Right renal cortex interstitium (tissue), 3 donors: ENCODE data around the gene ATF5. TPM values are rescaled to one million over a fixed set of nuclear protein-coding genes. Genes with fewer than 3 reads are reported as not detected.
"Not testable (repeated sequence)": the region's sequence is repeated elsewhere in the genome, so short reads cannot be mapped to it uniquely, and the experiment has no call there.

Source experiments
- DNase-seq, 3 donors: peaks; one replicate each; pipeline ENCODE4 v3.0.0-alpha.2; 2013; ENCODE audit warnings: low read depth in 3 of 3, low spot score in 2 of 3
- polyA plus RNA-seq, 3 donors: library from polyadenylated mRNA; unstranded; fragments of 120-200 nt; gene quantifications; one replicate each; pipeline ENCODE4 v1.2.1, GENCODE V29; 2013; ENCODE audit not compliant: insufficient read length in 3 of 3

The ATF5 gene
- polyA plus RNA-seq, 3 donors, result 19.7 to 20.8 (median 20.6) TPM

DNA sequence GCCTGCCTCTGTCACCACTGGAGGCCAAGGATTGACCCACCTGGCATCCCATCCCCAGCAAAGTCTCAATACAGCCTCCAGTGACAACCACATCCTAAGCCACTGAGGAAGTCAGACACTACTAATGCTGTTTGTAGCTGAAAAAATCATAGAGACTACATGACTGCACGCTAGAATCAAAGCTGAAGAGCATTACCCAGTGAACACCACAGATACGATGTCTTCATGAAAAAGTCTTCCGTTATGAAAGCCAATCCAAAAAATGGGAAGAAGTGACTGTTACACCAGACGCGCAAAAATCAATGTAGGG lies 11.4 kb downstream of the ATF5 start:
- no peak for DNase-seq

DNA sequence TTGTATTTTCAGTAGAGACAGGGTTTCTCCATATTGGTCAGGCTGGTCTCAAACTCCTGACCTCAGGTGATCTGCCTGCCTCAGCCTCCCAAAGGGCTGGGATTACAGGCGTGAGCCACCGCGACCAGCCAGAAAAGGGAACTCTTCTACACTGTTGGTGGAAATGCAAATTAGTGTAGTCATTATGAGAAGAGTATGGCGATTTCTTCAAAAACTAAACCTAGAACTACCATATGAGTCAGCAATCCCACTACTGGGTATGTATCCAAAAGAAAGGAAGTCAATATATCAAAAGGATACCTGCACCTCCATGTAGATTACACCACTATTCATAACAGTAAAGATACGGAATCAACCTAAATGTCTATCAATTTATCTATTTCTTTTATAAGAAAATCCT lies 15.6 kb downstream of the ATF5 start:
- not testable (repeated sequence) for DNase-seq

DNA sequence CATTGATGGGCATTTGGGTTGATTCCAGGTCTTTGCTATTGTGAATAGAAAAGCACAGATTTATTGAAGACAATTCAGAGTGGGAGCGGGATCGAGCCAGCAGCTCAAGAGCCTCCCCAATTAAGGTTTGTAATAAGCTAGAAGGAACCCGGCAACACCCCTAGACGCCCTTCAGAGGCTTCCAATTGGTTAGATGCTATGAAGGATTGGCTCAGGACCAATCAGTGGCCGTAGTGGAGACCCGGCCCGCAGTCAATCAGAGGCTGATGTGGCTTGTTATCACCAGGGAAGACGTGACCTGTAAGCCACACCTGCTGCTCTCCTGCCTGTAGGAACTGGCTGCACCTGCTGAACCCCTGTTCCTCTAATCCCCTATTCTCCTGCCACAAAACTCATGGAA lies 17.4 kb downstream of the ATF5 start:
- DNase-seq, result no peak

DNA sequence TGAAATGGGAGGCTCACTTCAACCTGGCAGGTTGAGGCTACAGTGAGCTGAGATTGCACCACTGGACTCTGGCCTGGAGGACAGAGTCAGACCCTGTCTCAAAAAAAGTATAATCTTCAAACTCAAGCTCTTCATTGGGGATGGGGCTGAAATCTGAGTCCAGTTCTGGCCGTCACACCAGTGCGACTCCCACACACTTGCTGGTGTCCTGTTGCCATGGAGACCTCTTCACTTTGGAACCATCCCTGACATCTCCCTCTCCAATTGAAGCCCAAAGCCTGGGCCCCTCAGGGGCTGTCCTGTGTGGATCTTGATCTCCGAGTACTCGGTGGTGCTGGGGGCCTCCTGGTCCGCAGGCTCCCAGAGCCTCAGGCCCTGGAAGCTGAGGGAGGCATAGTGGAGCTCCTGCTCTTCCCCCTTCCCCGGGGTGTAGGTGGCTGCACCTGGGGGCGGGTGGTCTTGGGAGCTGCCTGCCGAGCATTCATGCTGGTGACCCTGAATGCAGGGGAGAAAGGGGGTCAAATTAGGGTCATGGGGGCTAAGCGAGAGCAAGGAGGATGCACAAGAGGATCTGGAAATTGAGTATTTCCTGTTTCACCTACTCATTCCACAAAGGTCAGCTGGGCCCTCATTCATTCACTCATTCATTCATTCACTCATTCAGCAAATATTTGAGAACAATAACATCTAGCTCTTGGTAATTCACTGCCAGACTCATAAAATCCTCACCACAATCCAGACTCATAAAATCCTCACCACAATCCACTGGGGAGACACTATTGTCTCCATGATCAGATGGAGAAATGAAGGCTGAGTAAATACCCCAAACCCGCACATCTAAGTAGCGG lies 21.0 kb downstream of the ATF5 start:
- no peak for DNase-seq

DNA sequence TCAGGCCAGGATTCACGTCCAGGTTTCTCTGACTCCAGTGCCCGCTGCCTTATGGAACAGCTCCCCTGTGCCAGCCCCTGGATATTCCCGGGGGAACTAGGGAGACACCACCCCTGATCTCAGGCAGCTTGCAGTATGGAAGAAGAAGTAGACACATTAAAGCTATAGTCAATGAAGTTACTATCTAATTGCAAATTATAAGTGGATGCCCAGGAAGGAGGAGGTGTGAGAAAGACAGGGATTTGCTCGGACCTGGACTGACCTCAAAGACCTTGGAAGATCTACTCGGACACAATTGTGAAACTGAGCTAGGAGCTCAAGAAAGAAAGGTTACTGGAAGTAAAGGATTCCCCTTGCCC lies 21.6 kb downstream of the ATF5 start:
- DNase-seq, result no peak

DNA sequence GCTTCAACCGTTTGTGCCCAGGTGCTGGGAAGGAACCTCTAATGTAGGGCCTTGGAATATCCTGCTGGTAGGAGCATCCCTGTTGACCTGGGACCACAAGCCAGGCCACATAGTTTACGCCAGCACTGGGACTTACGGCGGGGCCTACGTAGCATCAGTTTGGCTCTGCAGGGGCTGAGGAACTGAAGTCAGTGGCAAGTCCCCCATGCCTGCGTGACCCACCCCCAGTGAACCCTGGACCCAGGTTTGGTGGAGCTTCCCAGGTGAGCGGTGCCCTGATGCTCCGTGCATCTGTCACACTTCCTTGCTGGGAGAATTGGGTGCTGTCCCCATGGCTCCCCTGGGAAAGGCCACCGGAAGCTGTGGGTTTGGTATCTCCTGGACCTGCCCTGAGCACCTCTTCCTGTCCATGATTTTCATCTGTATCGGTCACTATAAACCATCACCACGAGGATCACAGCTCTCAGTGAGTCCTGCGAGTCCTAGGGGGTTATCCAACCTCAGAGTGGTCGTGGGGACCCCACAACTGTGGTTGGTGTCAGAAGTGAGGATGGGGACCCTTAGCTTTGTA lies 22.0 kb downstream of the ATF5 start:
- no peak for DNase-seq

DNA sequence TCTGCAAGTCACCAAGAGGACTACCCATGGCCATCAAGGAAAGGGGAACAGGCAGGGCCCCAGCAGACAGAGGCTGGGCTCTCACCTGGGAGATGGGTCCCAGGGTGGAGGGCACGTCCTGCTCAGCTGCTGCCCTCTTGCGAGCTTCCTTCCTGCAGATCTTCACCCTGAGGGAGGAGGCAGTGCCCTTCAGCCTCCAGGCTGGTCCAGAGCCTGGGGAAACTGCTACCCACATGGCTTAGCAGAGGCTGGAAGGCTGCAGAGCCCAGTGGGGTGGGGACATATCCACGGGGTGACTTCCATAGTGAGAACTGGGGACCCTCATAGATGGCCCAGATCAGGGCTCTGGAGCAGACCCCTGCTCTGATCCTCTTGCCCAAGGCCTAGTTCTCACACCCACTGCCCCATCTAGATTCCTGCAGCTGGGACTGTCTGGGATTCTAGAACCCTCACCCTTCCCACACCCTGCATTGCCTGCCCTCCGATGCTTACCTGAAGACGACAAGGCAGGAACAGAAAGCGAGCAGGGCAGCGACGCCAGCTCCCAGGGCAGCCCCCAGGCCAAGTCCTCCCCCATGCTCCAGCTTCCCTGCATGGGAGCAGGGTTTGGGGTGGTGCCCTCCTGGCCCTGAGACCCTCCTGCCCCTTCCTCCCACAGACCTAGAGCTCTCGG lies 22.9 kb downstream of the ATF5 start:
- no peak for DNase-seq

DNA sequence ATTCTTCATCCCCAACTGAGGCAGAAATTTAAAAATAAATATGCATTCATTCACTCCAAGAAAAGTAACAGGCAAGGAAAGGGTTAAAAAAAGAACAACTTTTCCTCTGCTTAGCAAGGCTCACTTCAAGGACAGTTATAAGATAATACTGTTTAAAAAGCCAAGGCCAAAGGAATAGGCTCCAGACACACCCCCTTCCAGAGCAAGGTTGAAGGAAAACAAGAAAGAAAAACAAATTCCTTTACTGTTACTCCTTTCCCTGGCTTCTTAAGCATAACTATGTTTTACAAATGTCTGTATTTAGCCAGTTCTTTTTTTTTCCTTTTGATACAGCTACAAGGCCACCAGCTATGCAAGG lies 23.5 kb downstream of the ATF5 start:
- no peak for DNase-seq

DNA sequence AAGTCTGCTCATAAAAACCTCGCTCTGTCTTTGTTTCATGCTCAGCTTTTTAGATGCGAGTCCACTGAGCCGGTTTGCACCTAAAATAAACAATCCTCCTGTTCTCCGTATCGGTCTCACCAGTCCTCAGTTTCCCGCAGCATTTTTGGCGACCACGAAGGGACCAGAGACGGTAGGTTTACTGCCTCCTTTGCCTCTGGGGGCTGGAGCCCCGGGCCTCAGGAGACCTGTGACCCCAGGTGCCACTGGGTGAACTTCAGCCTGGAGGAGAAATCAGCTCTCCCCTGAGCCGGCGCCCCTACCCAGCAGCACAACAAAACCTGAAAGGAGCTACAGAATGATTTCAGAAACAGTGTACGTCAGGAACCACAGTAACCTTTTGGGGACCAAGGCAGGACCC lies 23.9 kb downstream of the ATF5 start:
- no peak for DNase-seq

DNA sequence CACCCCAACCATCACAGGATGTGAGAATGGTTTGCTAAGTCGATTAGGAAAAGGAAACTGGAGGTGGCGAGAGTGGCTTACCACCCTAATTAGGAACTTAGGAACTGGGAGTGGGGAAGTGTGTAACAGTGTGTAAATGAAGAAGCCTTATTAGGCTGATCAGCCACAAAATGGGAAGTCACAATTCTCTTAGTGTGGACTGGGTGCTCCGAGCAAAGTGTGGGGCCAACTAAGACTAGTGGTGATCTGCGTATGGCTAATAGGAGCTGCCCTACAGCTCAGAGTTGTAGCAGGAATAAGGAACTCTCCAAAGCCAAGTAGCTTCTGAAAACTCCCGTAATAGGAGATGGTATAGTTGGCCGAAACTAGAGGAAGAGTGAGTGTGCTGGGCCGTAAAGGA lies 24.4 kb downstream of the ATF5 start:
- DNase-seq, result no peak

DNA sequence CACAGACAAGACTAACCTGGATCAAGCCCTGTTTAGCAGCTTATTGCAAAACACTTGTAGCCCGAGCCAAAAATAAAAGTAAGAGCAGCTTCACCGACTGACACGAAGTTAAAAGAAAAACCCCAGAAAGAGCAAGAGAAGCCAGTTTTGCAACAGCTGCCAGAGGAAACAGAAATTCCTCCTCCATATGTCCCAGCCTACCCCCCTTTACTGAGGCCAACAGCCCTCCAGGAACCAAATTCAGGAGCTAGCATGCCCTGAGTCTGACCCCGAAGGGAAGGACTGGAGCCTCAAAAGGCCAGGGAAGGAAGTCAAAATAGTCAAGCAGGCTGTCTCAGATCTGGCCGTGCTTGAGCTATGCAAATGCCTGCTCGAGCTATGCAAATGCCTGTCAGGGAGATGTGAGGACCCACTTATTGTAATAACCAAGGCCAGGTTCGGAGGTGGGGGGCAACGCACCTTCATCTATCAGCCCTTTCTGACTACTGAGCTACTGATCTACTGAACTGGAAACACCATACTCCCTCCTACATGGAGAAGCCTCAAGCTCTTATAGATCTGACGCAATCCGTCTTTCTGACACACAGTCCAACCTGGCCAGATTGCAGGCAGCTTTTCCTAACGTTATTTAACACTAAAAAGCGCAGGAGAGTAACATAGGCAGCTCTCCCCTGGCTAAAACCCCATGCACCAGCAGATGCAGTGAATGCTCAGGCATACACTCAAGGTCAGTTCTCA lies 25.3 kb downstream of the ATF5 start:
- DNase-seq, result no peak

DNA sequence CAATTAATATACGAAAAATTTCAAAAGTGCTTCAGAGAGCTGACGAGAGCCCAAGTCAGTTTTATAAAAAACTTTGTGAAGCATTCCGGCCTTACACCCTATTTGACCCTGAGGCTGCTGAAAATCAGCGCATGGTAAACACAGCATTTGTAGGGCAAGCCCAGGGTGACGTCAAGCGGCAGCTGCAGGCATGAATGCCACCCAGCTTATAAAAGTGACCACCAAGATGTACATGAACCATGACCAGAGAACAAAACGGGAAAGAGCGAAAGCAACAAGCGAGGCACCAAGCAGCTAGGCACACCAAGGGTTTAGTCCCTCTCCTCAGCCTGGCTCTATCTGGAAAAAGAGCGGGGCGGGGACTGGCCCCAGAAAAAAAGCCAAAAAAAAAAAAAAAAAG lies 25.9 kb downstream of the ATF5 start:
- no peak for DNase-seq

DNA sequence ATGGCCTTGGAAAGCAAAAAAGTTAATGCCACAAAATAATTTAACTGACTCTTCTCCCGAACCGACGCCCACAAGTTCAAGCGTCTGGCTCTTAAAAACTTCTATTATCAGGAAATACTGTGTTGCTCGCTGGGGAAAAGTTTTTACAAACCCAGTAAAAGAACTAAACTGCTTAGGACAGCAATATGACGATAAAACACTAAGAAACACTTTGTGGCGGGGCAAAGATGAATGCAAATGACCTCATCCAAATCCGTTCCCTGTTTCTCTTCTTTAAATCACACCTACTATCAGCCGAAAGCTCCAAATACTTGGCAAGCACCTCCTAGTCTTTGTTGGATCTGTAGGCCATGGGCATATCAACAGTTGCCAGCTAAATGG lies 27.1 kb downstream of the ATF5 start:
- no peak for DNase-seq

DNA sequence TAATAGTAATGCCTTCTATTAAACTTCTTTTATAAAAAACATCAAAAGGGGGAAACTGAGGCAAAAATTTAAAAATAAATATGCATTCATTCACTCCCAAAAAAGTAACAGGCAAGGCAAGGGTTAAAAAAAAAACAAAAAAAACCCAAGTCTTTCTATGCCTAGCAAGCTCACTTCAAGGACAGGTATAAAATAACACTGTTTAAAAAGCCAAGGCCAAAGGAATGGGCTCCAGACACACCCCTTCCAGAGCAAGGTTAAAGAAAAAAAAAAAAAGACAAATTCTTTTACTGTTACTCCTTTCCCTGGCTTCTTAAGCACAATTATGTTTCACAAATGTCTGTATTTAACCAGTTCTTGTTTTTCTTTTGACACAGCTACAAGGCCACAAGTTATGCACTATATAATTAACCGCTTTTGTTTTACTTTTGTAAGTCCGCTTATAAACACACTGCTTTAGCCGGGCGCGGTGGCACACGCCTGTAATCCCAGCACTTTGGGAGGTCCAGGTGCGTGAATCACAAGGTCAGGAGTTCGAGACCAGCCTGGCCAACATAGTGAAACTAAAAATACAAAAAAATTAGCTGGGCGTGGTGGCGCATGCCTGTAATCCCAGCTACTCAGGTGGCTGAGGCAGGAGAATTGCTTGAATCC lies 28.4 kb downstream of the ATF5 start:
- no peak for DNase-seq

DNA sequence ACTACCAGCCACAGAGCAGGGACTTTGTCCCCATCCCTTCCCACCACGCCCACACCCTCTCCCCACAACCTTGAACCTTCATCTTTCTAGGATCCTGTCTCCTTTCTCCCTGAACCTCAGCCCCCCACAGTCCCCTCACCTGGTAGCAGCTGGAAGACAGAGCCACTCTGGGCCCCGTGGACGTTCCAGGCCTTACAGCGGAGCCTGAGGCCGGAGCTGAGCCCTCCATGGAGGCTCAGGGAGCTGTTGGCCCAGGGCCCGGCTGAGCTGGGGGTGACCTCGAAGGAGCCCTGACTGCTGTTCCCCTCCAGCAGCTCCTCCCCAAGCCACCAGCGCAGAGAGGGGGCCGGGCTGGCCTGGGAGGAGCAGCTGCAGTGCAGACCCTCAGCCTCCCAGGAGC lies 29.1 kb downstream of the ATF5 start:
- DNase-seq, result not testable (repeated sequence)

DNA sequence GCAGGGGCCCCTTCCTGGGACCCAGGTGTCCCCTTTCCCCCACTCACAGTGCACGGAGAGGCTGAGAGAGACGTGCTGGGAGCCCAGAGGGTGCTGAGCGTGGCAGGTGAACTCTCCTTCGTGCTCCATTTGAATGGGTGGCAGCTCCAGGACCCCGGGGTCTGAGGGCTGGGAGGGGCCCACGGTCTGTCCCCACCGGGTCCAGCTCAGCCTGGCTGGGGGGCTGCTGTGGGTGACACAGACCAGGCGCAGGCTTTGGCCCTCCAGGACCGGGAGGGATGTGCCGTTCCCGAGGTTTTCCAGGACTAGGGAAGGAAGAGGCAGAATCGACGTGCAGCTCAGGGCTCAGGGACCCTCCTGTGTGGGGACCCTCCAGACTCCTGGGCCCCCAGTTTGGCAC lies 29.6 kb downstream of the ATF5 start:
- DNase-seq, result not testable (repeated sequence)

DNA sequence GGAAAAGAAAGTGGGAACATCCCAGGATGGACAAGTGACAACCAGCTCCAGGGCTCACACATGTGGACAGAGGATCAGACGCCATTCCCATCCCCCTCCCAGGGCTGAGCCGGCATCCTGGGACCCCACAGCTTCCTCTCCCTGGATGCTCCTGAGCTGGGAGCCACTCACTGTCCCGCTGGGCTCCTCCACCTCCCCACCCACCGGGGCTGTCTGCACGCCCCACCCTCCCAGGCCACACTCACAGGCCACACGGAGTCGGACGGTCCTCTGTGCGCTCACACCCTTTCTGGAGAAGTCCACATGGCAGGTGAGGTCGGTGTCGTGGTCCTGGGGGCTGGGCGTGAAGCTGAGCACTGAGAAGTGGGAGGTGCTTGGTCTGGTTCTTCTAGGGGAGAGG lies 30.9 kb downstream of the ATF5 start:
- not testable (repeated sequence) for DNase-seq

DNA sequence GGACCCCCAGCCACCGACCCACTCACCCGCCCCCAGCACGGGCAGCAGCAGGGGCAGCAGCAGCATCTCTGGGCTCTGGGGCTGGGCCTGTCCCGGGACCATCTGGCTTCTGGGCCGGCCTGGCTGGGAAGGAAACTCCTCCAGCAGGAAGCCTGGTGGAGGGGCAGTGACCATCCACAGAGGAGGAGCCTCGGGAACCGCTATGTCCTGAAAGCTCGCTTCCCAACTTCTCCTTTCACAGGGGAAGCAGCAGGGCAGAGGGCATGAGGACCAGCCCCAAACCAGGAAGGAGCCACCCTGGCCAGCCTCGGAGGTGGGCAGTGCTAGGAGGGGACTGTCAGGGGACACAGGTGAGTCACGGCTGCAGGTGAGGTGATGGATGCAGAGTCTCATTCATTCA lies 32.0 kb downstream of the ATF5 start, which contains the start of gene SIGLEC11:
TSS of gene SIGLEC11 (minus strand) at position 193 of the 400 bp plus-strand sequence. CDS start at position 102, 91 bp downstream.
- DNase-seq, result not testable (repeated sequence)

DNA sequence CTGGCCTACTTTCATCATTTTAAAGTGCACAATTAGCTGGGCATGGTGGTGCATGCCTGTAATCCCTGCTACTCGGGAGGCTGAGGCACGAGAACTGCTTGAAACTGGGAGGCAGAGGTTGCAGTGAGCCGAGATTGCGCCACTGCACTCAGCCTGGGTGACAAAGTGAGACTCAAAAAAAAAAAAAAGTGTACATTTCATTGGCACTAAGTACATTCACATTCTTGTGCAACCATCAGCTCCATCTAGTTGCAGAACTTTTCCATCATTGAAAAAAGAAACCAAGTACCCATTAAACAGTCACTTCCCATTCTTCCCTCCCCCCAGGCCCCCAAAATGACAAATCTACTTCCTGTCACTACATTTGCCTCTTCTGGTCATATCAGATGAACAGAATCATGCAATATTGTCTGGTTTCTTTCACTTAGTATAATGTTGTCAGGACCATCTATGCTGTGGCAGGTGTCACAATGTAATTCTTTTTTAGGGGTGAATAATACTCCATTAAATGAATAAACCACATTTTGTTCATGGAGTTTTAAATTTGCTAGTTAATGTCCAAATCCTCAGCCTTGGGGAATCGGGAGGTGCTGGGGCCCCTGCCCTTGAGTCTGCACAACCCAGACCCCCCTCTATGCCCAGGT lies 39.4 kb downstream of the ATF5 start:
- no peak for DNase-seq

DNA sequence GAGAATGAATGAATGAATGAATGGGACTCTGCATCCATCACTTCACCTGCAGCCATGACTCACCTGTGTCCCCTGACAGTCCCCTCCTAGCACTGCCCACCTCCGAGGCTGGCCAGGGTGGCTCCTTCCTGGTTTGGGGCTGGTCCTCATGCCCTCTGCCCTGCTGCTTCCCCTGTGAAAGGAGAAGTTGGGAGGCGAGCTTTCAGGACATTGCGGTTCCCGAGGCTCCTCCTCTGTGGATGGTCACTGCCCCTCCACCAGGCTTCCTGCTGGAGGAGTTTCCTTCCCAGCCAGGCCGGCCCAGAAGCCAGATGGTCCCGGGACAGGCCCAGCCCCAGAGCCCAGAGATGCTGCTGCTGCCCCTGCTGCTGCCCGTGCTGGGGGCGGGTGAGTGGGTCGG lies 40.4 kb downstream of the ATF5 start:
- DNase-seq, result not testable (repeated sequence)
